NCI-H1436 treated with DMSO at 0.1 percent for 48 hours (cell line): Measurements from ENCODE around the gene RPL28.
"Not testable (repeated sequence)": the region's sequence is repeated elsewhere in the genome, so short reads cannot be mapped to it uniquely, and the experiment has no call there.

Experiments
- DNase-seq: peaks from one replicate; lab custom pipeline; 2025; lab: John Stamatoyannopoulos, UW

RPL28 gene

GRCh38 chr19:55426042-55426441, 40.3 kb downstream of the RPL28 start:
- DNase-seq, result no peak

- DNase-seq, result no peak
Observed at GRCh38 chr19:55431183-55431582, 45.5 kb downstream of the RPL28 start.

- no peak for DNase-seq
Observed at GRCh38 chr19:55432241-55432959, 46.7 kb downstream of the RPL28 start.

- no peak for DNase-seq
Observed at GRCh38 chr19:55433292-55433691, 47.6 kb downstream of the RPL28 start.

- DNase-seq, result no peak
Observed at GRCh38 chr19:55434356-55434919, 48.7 kb downstream of the RPL28 start.

- no peak for DNase-seq
Observed at GRCh38 chr19:55435020-55435419, 49.3 kb downstream of the RPL28 start.

- DNase-seq, result no peak
Observed at GRCh38 chr19:55436847-55437246, 51.1 kb downstream of the RPL28 start.

GRCh38 chr19:55437410-55437809, 51.7 kb downstream of the RPL28 start:
- DNase-seq, result no peak

GRCh38 chr19:55439052-55439451, 53.3 kb downstream of the RPL28 start:
- no peak for DNase-seq

GRCh38 chr19:55440411-55441105, 54.8 kb downstream of the RPL28 start:
- DNase-seq, result no peak

GRCh38 chr19:55441319-55441691, 55.6 kb downstream of the RPL28 start:
- no peak for DNase-seq

- DNase-seq, result no peak
Observed at GRCh38 chr19:55441692-55442321, 56.1 kb downstream of the RPL28 start.

GRCh38 chr19:55442372-55442961, 56.7 kb downstream of the RPL28 start:
- DNase-seq, result no peak

- DNase-seq, result no peak
Observed at GRCh38 chr19:55443045-55443823, 57.5 kb downstream of the RPL28 start, which contains the start of gene SHISA7. TSS of gene SHISA7 (minus strand) at chr19:55443300. CDS start at chr19:55442863, 437 bp downstream.

GRCh38 chr19:55443824-55444480, 58.2 kb downstream of the RPL28 start:
- no peak for DNase-seq

GRCh38 chr19:55444646-55445045, 58.9 kb downstream of the RPL28 start:
- DNase-seq, result no peak

- DNase-seq, result no peak
Observed at GRCh38 chr19:55446060-55446459, 60.3 kb downstream of the RPL28 start.

GRCh38 chr19:55447421-55448174, 61.9 kb downstream of the RPL28 start:
- no peak for DNase-seq

GRCh38 chr19:55448175-55448490, 62.4 kb downstream of the RPL28 start:
- not testable (repeated sequence) for DNase-seq

- DNase-seq, result no peak
Observed at GRCh38 chr19:55449469-55449868, 63.7 kb downstream of the RPL28 start.
